ENCODE results near the gene PSMC5.

- TF ChIP-seq, protein P1, sequence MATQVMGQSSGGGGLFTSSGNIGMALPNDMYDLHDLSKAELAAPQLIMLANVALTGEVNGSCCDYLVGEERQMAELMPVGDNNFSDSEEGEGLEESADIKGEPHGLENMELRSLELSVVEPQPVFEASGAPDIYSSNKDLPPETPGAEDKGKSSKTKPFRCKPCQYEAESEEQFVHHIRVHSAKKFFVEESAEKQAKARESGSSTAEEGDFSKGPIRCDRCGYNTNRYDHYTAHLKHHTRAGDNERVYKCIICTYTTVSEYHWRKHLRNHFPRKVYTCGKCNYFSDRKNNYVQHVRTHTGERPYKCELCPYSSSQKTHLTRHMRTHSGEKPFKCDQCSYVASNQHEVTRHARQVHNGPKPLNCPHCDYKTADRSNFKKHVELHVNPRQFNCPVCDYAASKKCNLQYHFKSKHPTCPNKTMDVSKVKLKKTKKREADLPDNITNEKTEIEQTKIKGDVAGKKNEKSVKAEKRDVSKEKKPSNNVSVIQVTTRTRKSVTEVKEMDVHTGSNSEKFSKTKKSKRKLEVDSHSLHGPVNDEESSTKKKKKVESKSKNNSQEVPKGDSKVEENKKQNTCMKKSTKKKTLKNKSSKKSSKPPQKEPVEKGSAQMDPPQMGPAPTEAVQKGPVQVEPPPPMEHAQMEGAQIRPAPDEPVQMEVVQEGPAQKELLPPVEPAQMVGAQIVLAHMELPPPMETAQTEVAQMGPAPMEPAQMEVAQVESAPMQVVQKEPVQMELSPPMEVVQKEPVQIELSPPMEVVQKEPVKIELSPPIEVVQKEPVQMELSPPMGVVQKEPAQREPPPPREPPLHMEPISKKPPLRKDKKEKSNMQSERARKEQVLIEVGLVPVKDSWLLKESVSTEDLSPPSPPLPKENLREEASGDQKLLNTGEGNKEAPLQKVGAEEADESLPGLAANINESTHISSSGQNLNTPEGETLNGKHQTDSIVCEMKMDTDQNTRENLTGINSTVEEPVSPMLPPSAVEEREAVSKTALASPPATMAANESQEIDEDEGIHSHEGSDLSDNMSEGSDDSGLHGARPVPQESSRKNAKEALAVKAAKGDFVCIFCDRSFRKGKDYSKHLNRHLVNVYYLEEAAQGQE (IDR thresholded peaks at IDR 0.05; ENCODE audit: unreplicated experiment): no peak
- TF ChIP-seq, protein P2, sequence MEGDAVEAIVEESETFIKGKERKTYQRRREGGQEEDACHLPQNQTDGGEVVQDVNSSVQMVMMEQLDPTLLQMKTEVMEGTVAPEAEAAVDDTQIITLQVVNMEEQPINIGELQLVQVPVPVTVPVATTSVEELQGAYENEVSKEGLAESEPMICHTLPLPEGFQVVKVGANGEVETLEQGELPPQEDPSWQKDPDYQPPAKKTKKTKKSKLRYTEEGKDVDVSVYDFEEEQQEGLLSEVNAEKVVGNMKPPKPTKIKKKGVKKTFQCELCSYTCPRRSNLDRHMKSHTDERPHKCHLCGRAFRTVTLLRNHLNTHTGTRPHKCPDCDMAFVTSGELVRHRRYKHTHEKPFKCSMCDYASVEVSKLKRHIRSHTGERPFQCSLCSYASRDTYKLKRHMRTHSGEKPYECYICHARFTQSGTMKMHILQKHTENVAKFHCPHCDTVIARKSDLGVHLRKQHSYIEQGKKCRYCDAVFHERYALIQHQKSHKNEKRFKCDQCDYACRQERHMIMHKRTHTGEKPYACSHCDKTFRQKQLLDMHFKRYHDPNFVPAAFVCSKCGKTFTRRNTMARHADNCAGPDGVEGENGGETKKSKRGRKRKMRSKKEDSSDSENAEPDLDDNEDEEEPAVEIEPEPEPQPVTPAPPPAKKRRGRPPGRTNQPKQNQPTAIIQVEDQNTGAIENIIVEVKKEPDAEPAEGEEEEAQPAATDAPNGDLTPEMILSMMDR (conservative IDR thresholded peaks at IDR 0.05; ENCODE audit: low read depth in 2 of 2): no peak
- TF ChIP-seq EZH2phosphoT487 (IDR thresholded peaks at IDR 0.05; ENCODE audit: unreplicated experiment): no peak
- no peak for TF ChIP-seq POLR2AphosphoS5 (IDR thresholded peaks at IDR 0.05; ENCODE audit: low read depth)
- no peak for TF ChIP-seq ZNF331 (CRISPR knock-in tag; IDR thresholded peaks at IDR 0.05; ENCODE audit: low read depth)
- TF ChIP-seq EZH2 (IDR thresholded peaks at IDR 0.05; ENCODE audit: low read depth, unreplicated experiment): no peak
- TF ChIP-seq CREB1 (CRISPR knock-in tag; IDR thresholded peaks at IDR 0.05; ENCODE audit: low read depth): no peak
- TF ChIP-seq STAT1 (IDR thresholded peaks at IDR 0.05; ENCODE audit: unreplicated experiment): no peak
These were observed 13.5 kb downstream of the PSMC5 start for GRCh38 chr17:63840591-63841349.
